Mesenchymal stem cell (in vitro differentiated cells and primary cell): ENCODE results near the gene EEF1A2.

ENCODE experiments used
- DNase-seq: peaks from one replicate; pipeline ENCODE4 v3.0.0-alpha.2; 2013
- H2AFZ ChIP-seq: one replicate; pipeline ENCODE4 v1.6.1; 2013; ENCODE audit warnings: low read depth, mild to moderate bottlenecking, control low read depth, inconsistent platforms, low read length, moderate library complexity
- H2AK5ac ChIP-seq: 2 replicates; pipeline ENCODE4 v1.6.1; 2013; ENCODE audit warnings: low read length, moderate library complexity, mild to moderate bottlenecking, inconsistent platforms; ENCODE audit not compliant: severe bottlenecking
- H2BK120ac ChIP-seq: one replicate; pipeline ENCODE4 v1.6.1; 2013; ENCODE audit warnings: low read depth, mild to moderate bottlenecking, inconsistent platforms, low read length, moderate library complexity
- H2BK12ac ChIP-seq, 2 experiments: one replicate each; pipeline ENCODE4 v1.6.1; 2013; ENCODE audit warnings: inconsistent platforms in 2 of 2, low read length in 2 of 2, mild to moderate bottlenecking in 2 of 2, moderate library complexity in 2 of 2, control low read depth in 1 of 2
- H2BK15ac ChIP-seq: one replicate; pipeline ENCODE4 v1.6.1; 2013; ENCODE audit warnings: mild to moderate bottlenecking, low read depth, inconsistent platforms; ENCODE audit not compliant: poor library complexity, severe bottlenecking
- H2BK5ac ChIP-seq: 2 replicates; pipeline ENCODE4 v1.6.1; 2013; ENCODE audit warnings: low read depth, mild to moderate bottlenecking, low read length, control low read depth, inconsistent platforms; ENCODE audit not compliant: poor library complexity, severe bottlenecking
- H3K14ac ChIP-seq, 2 experiments: one replicate each; pipeline ENCODE4 v1.6.1; 2013; ENCODE audit warnings: inconsistent platforms in 2 of 2, low read length in 2 of 2, control low read depth in 1 of 2, mild to moderate bottlenecking in 1 of 2, moderate library complexity in 1 of 2
- H3K18ac ChIP-seq, 2 experiments: one replicate each; pipeline ENCODE4 v1.6.1; 2013; ENCODE audit warnings: inconsistent platforms in 2 of 2, low read length in 2 of 2, control low read depth in 1 of 2, low read depth in 1 of 2, mild to moderate bottlenecking in 1 of 2
- H3K23ac ChIP-seq, 2 experiments: one replicate each; pipeline ENCODE4 v1.6.1; 2013; ENCODE audit warnings: inconsistent platforms in 2 of 2, low read length in 2 of 2, mild to moderate bottlenecking in 2 of 2, moderate library complexity in 2 of 2, control low read depth in 1 of 2
- H3K27ac ChIP-seq: 2 replicates; pipeline ENCODE4 v1.5.1; 2013; ENCODE audit warnings: mild to moderate bottlenecking, moderate library complexity, low read length, control low read depth, inconsistent platforms; ENCODE audit not compliant: poor library complexity, severe bottlenecking
- H3K27me3 ChIP-seq, 2 experiments: 2 replicates each; pipeline versions ENCODE4 v1.6.1 to v1.7.0; 2013; ENCODE audit warnings: low read length in 2 of 2, mild to moderate bottlenecking in 2 of 2, moderate library complexity in 2 of 2, control low read depth in 1 of 2, inconsistent platforms in 1 of 2; ENCODE audit not compliant: control insufficient read depth in 1 of 2, insufficient read depth in 1 of 2
- H3K36me3 ChIP-seq, 2 experiments: 2 replicates each; pipeline versions ENCODE4 v1.6.1 to v1.7.0; 2013; ENCODE audit warnings: low read length in 2 of 2, control low read depth in 1 of 2, inconsistent platforms in 1 of 2, low read depth in 1 of 2, mild to moderate bottlenecking in 1 of 2; ENCODE audit not compliant: insufficient read depth in 2 of 2, control insufficient read depth in 1 of 2
- H3K4ac ChIP-seq, 2 experiments: one replicate each; pipeline ENCODE4 v1.6.1; 2013; ENCODE audit warnings: inconsistent platforms in 2 of 2, low read length in 2 of 2, mild to moderate bottlenecking in 2 of 2, moderate library complexity in 2 of 2, control low read depth in 1 of 2, low read depth in 1 of 2
- H3K4me1 ChIP-seq: 2 replicates; pipeline ENCODE4 v1.6.1; 2013; ENCODE audit warnings: low read depth, low read length, control low read depth; ENCODE audit not compliant: control insufficient read depth, insufficient read depth
- H3K4me2 ChIP-seq: 2 replicates; pipeline ENCODE4 v1.6.1; 2013; ENCODE audit warnings: low read length, mild to moderate bottlenecking, inconsistent platforms; ENCODE audit not compliant: poor library complexity, severe bottlenecking
- H3K4me3 ChIP-seq, 2 experiments: 2 replicates each; pipeline versions ENCODE4 v1.5.1 to v1.7.0; 2013; ENCODE audit warnings: low read length in 2 of 2, mild to moderate bottlenecking in 2 of 2, control low read depth in 1 of 2, low read depth in 1 of 2; ENCODE audit not compliant: insufficient read depth in 1 of 2
- H3K79me1 ChIP-seq: replicated peaks from 2 replicates; pipeline ENCODE4 v1.6.1; 2013; ENCODE audit warnings: mild to moderate bottlenecking, control low read depth, low read length, inconsistent platforms; ENCODE audit not compliant: poor library complexity, severe bottlenecking
- H3K9ac ChIP-seq: 2 replicates; pipeline ENCODE4 v1.7.0; 2013; ENCODE audit warnings: mild to moderate bottlenecking, low read length, moderate library complexity
- H3K9me3 ChIP-seq: 2 replicates; pipeline ENCODE4 v1.7.0; 2013; ENCODE audit warnings: mild to moderate bottlenecking, low read length; ENCODE audit not compliant: control insufficient read depth
- H4K8ac ChIP-seq: one replicate; pipeline ENCODE4 v1.6.1; 2013; ENCODE audit warnings: inconsistent platforms, mild to moderate bottlenecking, low read length, moderate library complexity
- H4K91ac ChIP-seq: one replicate; pipeline ENCODE4 v1.6.1; 2013; ENCODE audit warnings: mild to moderate bottlenecking, low read length, inconsistent platforms
- WGBS: methylation state at CpG from one replicate; pipeline ENCODE4 v1.1.7; 2013; ENCODE audit warnings: mixed read lengths; 5-methylcytosine and 5-hydroxymethylcytosine counted together

EEF1A2 gene

GRCh38 chr20:63464289-63464635 is 34.6 kb downstream of the EEF1A2 start:
- Histone ChIP-seq H2AK5ac (no peak overlapping the region), H3K27me3 (peaks cover 73 to 91% of the 10 kb centered on the region in 2 experiments), H3K4me2 (no peak overlapping the region), H2BK120ac (no peak overlapping the region), H3K79me1 (no peaks in the 10 kb centered on the region), H4K91ac (no peak overlapping the region), H3K9me3 (no peaks in the 10 kb centered on the region), H3K4me3 (no peak overlapping the region), H3K4me1 (no peaks in the 10 kb centered on the region), H2BK12ac (no peak overlapping the region), H3K23ac (no peak overlapping the region), H2BK15ac (no peak overlapping the region), H2AFZ (no peak overlapping the region), H3K18ac (no peak overlapping the region), H3K4ac (no peak overlapping the region), H2BK5ac (no peak overlapping the region), H3K9ac (no peak overlapping the region), H3K36me3 (no peaks in the 10 kb centered on the region), H3K14ac (no peak overlapping the region), H4K8ac (no peak overlapping the region), H3K27ac (no peak overlapping the region)
- WGBS = 93% methylated on average over 11 of the region's 12 CpGs
- DNase-seq = no peak

DNA sequence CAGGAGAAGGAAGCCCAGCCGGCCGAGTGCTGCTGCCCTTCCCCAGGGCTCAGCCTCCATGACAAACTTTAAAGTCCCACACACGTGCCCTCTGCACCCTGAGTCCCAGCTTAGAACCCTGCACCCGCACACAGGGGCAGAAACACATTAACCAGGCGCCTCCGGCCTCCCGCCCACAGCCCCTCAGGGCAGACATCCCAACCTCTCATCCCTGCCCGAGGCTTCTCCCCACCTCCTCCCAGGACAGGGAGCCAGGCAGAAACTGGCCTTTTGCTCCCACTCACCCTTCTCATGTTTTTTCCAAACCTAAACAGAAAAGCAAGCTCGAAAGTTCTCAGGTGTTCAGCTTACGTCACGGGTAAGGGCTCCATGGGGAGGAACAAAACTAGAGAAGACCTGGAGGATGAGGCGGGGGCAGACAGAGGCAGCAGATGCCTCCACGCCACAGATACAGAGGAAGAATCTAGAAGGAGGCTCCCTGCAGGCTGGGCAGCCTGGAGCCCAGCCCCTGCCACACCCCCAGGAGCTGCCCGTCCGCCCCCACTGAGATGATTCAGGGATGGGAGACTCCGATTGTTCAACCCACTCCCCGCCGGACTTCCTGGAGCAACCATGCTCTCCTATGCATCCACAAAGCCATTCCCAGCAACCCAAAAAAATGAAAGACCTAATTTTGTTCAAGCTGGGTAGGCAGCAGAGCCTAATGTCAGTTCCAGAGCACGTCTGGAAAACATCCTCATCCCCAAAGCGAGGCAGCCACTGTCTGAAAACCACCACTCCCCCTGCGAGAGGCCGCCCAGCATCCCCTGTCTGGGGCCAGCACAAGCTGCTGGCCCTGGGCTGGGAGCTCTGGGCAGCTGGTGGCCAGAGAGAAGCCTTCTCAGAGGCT is 35.2 kb downstream of the EEF1A2 start:
- Histone ChIP-seq H3K9me3 (no peaks in the 10 kb centered on the region), H2BK15ac (no peak overlapping the region), H3K27me3 (peaks cover 67 to 91% of the 10 kb centered on the region in 2 experiments), H3K9ac (no peak overlapping the region), H3K4me3 (no peak overlapping the region), H2AK5ac (no peak overlapping the region), H2BK120ac (no peak overlapping the region), H2BK5ac (no peak overlapping the region), H3K27ac (no peak overlapping the region), H3K4me2 (no peak overlapping the region), H2BK12ac (no peak overlapping the region), H3K79me1 (no peaks in the 10 kb centered on the region), H3K18ac (no peak overlapping the region), H4K8ac (no peak overlapping the region), H4K91ac (no peak overlapping the region), H3K23ac (no peak overlapping the region), H3K4ac (no peak overlapping the region), H2AFZ (no peak overlapping the region), H3K14ac (no peak overlapping the region), H3K4me1 (no peaks in the 10 kb centered on the region), H3K36me3 (no peaks in the 10 kb centered on the region)
- WGBS = 67% methylated on average over 22 of the region's 22 CpGs
- no peak for DNase-seq

DNA sequence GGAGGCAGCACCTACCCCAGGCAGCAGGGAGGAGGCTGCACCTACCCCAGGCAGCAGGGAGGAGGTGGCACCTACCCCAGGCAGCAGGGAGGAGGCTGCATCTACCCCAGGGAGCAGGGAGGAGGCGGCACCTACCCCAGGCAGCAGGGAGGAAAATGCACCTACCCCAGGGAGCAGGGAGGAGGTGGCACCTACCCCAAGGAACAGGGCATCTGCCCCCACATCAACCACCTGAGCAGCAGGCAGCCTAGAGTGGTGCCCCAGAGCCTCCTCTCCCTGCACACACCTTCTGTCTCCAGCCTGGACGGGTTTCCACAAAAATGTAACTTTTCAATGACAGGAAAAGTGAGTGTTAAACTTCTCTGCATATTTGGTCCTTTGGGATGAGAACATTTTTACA is 36.6 kb downstream of the EEF1A2 start:
- H3K9ac ChIP-seq = no peak overlapping the region
- H4K91ac ChIP-seq = no peak overlapping the region
- H3K4ac ChIP-seq = no peak overlapping the region
- H3K18ac ChIP-seq = no peak overlapping the region
- no peak overlapping the region for H3K27ac ChIP-seq
- H2BK5ac ChIP-seq = no peak overlapping the region
- no peak overlapping the region for H2AFZ ChIP-seq
- no peak overlapping the region for H2AK5ac ChIP-seq
- no peaks in the 10 kb centered on the region for H3K36me3 ChIP-seq
- peaks cover 53 to 89% of the 10 kb centered on the region in 2 experiments for H3K27me3 ChIP-seq
- no peak overlapping the region for H3K4me2 ChIP-seq
- H3K14ac ChIP-seq = no peak overlapping the region
- H3K9me3 ChIP-seq = no peaks in the 10 kb centered on the region
- no peak overlapping the region for H2BK15ac ChIP-seq
- 44% methylated on average over 2 of the region's 2 CpGs for WGBS
- H4K8ac ChIP-seq = no peak overlapping the region
- H2BK120ac ChIP-seq = no peak overlapping the region
- DNase-seq = no peak
- peaks cover 5% of the 10 kb centered on the region for H3K4me1 ChIP-seq
- no peaks in the 10 kb centered on the region for H3K79me1 ChIP-seq
- no peak overlapping the region for H3K4me3 ChIP-seq
- no peak overlapping the region for H3K23ac ChIP-seq
- no peak overlapping the region for H2BK12ac ChIP-seq

GRCh38 chr20:63461104-63461763 is 37.6 kb downstream of the EEF1A2 start:
- Histone ChIP-seq H2AFZ (no peak overlapping the region), H3K36me3 (no peaks in the 10 kb centered on the region), H3K4me2 (no peak overlapping the region), H3K27me3 (peaks cover 47 to 90% of the 10 kb centered on the region in 2 experiments), H3K27ac (no peak overlapping the region), H3K18ac (no peak overlapping the region), H2BK15ac (no peak overlapping the region), H2BK120ac (no peak overlapping the region), H3K9me3 (no peaks in the 10 kb centered on the region), H2BK5ac (no peak overlapping the region), H3K79me1 (no peaks in the 10 kb centered on the region), H4K91ac (no peak overlapping the region), H3K23ac (no peak overlapping the region), H3K4me1 (peaks cover 5% of the 10 kb centered on the region), H3K4ac (no peak overlapping the region), H3K4me3 (no peak overlapping the region), H3K9ac (no peak overlapping the region), H3K14ac (no peak overlapping the region), H2AK5ac (no peak overlapping the region), H4K8ac (no peak overlapping the region), H2BK12ac (no peak overlapping the region)
- 55% methylated on average over 21 of the region's 22 CpGs for WGBS
- no peak for DNase-seq
